Subcutaneous adipose tissue (tissue), 4 donors: ENCODE measurements around the gene KDELR3. TPM values are rescaled to one million over a fixed set of nuclear protein-coding genes. Genes with fewer than 3 reads are reported as not detected.

ENCODE experiments used
- total RNA-seq, 4 donors: library from RNA; depleted of rRNA; stranded (reverse); fragments of >200 nt; gene quantifications; one replicate each; pipeline ENCODE4 v1.1.0, GENCODE V29; 2016
- TF ChIP-seq, protein P1 (sequence below): fragments of 450-650 bp; IDR thresholded peaks from one replicate; pipeline ENCODE4 v1.5.1; 2016; ENCODE audit warnings: low read depth, mild to moderate bottlenecking, control low read depth, antibody characterized with exemption, moderate library complexity

The KDELR3 gene
- total RNA-seq, 4 donors from 2014 or later = 12.8 to 32.0 (median 20.1) TPM

DNA sequence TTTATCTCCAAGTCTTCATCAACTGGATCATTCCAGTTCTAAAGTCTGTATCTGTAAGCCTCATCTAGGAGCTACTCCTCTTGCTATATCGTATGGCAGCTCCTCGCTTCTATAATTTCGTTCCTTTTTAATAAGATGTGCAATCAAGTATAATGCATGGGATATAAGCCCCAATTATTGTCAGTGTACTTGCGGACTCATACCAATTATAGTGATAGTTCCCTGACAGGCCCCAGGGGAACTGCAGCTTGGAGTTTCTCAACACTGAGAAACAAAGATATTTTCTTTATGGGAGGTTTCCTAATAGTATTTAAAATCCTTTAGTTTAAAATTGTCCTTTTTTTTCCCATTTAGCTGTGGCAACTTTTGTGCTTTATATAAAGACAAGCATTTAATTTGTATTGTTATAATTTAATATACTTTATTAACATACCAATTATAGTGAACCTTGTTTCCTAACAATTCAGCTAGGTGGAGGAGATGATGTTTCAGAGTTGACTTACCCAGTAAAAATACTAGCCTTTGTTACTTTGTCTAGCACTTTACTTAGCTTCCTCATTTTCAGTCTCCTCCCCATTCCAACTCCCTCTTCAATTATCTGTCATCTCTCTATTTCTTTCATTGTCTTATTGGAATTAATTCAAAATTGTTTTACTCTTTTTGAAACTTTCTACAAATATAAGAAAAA is 63.5 kb downstream of the KDELR3 start:
- TF ChIP-seq, protein P1, sequence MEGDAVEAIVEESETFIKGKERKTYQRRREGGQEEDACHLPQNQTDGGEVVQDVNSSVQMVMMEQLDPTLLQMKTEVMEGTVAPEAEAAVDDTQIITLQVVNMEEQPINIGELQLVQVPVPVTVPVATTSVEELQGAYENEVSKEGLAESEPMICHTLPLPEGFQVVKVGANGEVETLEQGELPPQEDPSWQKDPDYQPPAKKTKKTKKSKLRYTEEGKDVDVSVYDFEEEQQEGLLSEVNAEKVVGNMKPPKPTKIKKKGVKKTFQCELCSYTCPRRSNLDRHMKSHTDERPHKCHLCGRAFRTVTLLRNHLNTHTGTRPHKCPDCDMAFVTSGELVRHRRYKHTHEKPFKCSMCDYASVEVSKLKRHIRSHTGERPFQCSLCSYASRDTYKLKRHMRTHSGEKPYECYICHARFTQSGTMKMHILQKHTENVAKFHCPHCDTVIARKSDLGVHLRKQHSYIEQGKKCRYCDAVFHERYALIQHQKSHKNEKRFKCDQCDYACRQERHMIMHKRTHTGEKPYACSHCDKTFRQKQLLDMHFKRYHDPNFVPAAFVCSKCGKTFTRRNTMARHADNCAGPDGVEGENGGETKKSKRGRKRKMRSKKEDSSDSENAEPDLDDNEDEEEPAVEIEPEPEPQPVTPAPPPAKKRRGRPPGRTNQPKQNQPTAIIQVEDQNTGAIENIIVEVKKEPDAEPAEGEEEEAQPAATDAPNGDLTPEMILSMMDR = no peak

Other genes with a start within 250 kb of the KDELR3 start
- 100 to 1,000 TPM in 1 of 4 donors, 10 to 100 TPM in 3; 23.6 to 105 (median 41.4) TPM for gene TMEM184B, start 195.1 kb upstream of the KDELR3 start, total RNA-seq
- 100 to 1,000 TPM in 1 of 4 donors, 10 to 100 TPM in 3; 59.7 to 156 (median 90.5) TPM for gene CSNK1E, start 150.7 kb upstream of the KDELR3 start, total RNA-seq
- not detected for gene KCNJ4, start 12.9 kb upstream of the KDELR3 start, total RNA-seq
- gene DDX17, start 38.2 kb downstream of the KDELR3 start, total RNA-seq = 100 to 1,000 TPM; 390 to 637 (median 507) TPM
- gene DMC1, start 102.1 kb downstream of the KDELR3 start, total RNA-seq = 1 to 10 TPM in 2 of 4 donors, not detected in 2; 2.9 to 5.1 TPM
- gene FAM227A, start 188.3 kb downstream of the KDELR3 start, total RNA-seq = 1 to 10 TPM in 1 of 4 donors, under 1 TPM in 1, not detected in 2; 0.88 to 1.9 TPM
- 10 to 100 TPM; 14.9 to 33.8 (median 17.4) TPM for gene CBY1, start 188.5 kb downstream of the KDELR3 start, total RNA-seq
- 10 to 100 TPM; 26.6 to 52.2 (median 30.0) TPM for gene TOMM22, start 213.9 kb downstream of the KDELR3 start, total RNA-seq
- 10 to 100 TPM; 35.9 to 59.2 (median 50.0) TPM for gene JOSD1, start 232.8 kb downstream of the KDELR3 start, total RNA-seq
- gene GTPBP1, start 237.8 kb downstream of the KDELR3 start, total RNA-seq = 10 to 100 TPM; 15.7 to 35.2 (median 30.0) TPM